Stimulated activated CD4-positive, alpha-beta T cell treated with anti-CD3 and anti-CD28 coated beads, Interleukin-2, amount 100 ng/mL, for 4 hours (primary cell): ENCODE results near the gene RANBP1.

ENCODE experiments used
- DNase-seq: peaks from one replicate; pipeline ENCODE4 v3.0.0-alpha.2; 2020; ENCODE audit warnings: low read depth

Gene RANBP1

DNA sequence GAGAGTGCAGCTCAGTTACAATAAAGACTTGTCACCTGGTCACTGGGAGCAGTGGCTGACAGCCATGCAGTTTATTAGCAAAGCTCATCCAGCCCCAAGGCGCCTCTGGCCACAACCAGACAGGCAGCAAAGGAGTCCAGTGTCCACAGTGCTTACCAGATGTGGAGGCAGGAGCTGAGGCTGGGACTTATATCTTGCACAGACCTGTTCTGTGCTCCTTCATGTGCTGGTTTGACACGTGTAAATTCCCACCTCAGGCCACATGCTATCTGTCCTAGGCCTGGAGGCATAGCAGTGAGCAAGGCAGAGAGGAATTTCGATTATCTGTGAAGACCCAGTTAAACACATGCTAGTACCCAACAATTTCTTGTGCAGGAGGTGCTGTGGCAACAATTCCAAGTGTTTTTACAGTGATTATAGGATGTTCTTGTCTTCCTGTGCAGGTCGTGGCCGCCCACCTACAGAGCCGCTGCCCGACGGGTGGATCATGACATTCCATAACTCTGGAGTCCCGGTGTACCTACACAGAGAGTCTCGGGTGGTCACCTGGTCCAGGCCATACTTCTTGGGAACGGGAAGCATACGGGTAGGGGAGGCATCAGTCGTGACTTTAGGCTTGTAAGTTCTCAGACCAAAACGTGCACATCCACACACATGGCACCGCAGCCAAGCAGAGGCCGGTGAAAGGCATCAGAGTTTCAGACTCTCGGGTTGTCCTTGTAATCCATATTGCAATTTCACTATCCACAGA is 26.5 kb upstream of the RANBP1 start:
- no peak for DNase-seq

DNA sequence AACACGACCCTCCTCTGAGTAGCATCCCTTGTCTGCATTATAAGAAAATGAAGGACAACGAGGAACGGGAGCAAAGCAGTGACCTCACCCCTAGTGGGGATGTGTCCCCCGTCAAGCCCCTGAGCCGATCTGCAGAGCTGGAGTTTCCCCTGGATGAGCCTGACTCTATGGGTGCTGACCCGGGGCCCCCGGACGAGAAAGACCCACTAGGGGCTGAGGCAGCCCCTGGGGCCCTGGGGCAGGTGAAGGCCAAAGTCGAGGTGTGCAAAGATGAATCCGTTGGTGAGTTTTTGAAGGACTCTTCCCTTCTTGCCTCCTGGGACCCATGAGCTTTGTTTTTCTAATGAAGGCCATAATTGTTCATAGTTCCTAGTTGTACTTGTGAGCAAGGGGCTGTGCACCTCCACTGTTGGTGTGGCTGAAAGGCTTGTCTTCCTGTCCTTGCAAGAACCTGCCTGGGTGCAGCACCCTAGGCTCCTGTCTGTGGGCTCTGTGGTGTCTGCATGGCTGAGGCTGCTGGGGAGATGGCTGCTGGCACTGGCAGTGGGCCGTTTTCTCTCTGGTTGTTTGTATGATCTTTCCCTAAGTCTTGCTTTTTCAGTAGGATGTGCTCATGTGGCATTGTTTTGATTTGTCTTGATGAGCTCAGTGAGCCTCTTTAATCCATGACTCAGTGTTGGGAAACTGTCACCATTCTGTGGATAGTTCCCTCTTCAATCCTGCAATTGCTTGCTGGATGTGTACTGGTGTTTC is 25.8 kb upstream of the RANBP1 start:
- no peak for DNase-seq

DNA sequence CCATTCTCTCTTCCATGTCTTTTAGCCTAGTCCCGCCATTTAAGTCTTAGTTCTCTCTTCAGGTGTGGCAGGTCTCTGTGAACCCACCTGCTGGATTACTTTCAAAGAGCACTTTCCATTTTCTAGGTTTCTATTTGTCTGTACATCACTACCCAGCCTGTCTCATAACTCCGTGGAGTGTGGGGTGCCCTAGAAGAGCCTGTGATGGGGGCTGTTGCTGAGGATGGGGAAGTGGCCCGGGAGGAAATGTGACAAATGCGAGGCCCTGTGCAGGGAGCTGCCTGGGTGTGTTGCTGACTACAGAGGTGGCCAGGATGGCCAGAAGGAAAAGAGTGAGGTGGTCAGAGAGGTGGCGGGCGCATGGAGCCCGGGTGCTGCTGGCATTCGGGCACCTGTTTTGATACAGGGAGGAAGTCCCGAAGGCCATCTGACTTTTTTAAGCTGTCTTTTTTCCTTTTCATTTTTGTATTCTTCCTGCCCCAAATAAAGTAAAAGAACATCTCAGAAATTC is 25.1 kb upstream of the RANBP1 start:
- DNase-seq = no peak

DNA sequence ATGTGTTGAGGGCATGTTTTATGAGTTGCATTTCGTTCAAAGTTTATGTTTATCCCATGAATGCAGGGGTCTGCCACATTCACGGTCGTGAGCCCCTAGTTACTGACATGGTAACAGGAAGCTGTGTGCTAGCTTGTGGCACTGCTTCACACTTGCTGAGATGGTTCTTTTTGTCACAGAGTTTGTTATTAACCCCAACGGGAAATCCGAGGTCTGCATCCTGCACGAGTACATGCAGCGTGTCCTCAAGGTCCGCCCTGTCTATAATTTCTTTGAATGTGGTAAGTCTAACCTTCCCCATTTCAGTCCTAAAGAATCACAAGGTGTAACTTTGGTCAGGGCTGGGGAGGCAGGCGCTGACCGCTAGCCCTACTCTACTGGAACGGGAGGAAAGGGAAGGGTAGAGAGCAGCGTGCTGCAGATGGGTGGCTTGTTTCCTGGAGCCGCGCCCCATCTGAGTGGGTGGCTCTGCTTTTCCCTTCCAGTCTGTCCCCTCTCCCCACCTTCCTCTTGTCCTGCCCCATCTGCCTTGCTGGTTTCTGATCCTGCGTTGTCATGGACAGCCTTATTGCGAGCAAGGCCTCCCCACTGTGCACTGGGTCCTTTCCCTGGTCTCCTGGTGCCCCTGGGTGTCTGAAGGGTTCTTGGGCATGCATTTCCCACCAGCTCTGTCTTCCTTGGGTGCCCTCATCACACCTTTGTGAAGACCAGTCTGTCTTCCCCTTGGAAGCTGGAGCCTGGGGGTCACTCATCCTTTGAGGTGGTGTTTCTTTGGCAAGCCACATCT is 24.0 kb upstream of the RANBP1 start:
- DNase-seq = no peak

DNA sequence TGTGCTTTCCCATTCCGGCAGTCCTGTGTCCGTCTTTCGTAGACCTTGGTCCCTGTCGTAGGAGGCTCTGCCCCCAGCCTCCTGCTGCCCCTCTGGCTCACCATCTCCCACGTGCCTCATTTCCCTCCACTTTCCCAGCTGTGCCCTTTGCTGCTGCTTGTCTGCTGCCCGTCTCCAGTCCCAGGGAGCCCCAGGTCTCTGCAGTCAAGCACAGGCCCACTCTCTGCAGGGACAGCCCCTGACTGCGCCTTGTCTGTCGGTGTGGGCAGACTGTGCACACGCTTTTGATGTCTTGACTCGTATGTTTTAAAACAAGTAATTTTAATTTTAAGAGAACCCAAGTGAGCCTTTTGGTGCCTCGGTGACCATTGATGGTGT is 23.4 kb upstream of the RANBP1 start:
- DNase-seq = no peak

DNA sequence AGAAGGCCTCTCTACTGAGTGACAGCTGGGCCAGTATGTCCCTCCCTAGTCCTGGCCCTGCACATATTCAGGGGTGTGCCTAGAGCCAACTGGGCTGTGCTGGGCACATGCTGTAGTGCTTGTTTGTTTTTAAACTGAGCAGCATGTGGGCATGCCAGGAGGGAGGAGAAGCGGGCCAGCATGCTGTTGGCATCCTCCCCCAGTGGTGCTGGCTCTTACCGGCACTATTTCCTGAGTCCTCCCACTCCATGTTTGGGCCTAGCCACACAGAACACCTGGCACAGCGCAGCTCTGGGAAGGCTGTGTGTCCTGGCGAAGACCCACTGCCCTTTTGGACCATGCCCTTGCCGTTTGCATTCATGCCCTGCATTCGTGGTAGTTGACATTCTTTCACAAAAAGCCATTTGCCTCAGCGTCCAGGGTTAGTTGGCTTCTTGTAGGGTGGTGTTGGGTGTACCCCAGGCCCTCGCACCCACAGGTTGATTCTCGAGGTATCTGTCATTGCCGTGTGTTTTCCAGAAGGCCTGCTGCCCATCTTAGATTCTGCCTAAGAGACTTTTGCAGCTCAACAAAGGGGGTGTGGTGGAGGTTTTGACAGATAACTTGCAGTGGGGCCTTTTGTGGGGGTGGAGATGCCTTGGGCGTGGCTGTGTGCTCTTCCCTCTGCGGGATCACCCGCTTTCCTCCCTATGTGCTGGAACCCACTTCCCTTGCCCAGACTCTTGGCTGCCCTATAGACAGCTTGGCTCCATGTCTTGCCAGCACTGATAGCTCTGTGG is 22.3 kb upstream of the RANBP1 start:
- DNase-seq = no peak

DNA sequence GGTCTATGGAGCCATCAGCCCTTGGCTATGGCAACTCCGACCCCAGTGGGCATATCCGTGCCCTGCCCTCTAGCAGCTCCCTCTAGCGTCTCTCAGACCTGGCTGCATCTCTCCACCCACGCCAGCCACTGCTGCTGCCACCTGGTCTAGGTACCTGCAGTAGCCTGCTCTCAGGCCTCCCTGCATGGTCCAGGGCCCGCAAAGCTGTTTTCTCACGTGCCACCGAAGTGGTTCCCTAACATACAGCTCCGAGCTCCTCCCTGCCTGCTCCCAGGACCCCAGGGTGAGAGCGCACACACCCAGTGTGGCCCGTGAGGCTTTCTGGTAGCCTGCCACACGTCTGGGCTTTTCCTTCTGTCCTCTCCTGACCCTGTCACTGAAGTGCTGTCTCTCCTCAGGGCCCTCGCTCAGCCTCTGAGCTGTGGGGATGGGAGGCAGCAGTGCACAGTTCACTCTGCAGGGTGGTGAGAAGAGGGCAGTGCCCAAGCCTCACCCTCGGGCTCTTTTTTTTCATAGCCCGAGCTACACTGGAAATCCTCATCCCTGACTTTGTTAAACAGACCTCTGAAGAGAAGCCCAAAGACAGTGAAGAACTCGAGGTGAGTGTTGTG is 21.6 kb upstream of the RANBP1 start:
- DNase-seq = no peak

DNA sequence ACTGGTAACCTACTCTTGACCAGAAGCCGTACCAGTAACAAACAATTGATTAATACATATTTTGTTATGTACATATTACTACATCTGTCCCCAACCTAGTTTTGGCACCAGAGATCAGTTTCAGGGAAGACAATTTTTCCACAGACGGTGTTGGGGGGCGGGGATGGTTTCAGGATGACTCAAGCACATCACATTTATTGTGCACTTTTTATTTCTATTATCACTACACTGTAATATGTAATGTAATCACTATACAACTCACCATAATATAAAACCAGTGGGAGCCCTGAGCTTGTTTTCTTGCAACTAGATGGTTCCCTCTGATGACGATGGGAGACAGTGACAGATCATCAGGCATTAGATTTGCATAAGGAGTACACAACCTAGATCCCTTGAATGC is 20.4 kb upstream of the RANBP1 start:
- DNase-seq = no peak

DNA sequence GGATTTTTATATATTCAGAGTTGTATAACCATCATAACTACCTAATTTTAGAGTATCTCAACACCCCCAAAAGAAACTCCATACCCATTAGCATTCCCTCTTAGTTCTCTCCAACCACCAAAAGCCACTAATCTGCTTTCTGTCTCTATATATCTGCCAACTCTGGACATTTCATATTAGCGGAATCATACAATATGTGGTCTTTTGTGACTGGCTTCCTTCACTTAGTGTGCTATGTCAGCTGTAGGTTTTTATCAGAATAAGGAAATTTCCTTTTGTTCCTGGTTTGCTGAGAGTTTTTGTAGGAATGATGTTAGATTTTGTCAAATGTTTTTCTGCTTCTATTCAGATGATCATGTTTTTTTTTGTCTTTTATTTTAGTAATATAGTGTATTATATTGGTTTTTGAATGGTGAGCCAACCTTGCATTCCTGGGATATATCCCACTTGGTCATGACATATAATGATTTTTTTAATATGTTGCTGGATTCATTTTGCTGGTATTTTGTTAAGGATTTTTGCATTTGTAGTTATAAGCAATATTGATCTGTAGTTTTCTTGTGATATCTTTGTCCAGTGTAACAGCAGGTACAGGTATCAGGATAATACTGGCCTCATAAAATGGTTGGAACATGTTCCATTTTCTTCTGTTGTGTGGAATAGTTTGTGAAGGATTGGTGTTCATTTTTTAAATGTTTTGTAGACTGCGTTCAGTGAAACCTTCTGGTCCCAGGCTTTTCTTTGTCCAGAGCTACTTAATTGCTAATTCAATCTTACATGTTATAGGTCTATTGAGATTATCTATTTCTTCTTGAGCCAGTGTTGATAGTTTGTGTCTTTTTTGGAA is 19.1 kb upstream of the RANBP1 start:
- no peak for DNase-seq

DNA sequence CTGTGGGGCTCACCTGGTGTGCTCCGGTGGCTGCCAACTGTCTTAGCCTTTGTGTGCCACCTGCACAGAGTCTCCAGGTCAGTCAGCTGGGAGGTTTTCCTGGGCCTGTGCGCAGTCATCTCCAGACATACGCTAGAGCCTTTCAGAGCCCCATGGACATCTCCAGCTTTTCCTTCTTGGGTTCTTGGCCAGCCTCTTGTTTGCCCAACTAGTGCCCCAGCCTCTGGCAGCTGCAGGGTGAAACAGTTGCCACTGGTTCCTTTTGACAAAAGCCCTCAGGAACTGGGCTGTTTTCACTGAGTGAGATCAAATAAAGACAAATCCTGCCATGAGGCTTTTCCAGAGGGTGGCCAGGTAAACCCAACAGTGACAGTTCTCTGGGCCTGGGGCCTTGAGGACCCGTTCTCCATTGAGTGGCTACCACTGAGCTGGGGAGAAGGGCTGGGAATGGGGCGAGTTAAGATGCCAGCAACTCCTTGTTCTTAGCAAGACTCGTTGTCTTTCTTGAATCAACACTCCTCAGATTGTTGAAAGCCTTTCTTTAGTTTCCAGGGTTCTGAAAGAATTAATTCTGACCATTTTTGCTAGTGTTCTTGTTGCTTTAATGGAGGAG is 16.7 kb upstream of the RANBP1 start:
- no peak for DNase-seq

DNA sequence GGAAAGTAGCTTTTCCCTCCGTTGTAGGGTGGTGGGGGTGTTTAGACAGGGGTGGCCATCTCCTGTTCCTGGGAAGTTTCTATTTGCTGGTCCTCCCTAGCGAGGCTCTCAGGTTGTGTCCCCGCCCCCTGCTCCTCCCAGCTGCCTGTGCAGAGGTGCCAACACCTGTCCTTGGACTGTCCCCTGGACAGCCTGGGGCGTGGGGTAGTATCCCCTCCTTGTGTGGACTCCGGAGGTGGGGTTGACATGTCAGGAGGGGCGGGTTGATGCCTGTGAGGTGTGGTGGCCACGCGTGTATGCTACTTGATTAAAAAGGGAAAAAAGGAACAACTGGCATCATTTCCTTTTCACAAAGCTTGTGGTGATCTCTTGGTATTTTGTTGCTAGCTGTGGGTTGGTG is 14.3 kb upstream of the RANBP1 start:
- no peak for DNase-seq

DNA sequence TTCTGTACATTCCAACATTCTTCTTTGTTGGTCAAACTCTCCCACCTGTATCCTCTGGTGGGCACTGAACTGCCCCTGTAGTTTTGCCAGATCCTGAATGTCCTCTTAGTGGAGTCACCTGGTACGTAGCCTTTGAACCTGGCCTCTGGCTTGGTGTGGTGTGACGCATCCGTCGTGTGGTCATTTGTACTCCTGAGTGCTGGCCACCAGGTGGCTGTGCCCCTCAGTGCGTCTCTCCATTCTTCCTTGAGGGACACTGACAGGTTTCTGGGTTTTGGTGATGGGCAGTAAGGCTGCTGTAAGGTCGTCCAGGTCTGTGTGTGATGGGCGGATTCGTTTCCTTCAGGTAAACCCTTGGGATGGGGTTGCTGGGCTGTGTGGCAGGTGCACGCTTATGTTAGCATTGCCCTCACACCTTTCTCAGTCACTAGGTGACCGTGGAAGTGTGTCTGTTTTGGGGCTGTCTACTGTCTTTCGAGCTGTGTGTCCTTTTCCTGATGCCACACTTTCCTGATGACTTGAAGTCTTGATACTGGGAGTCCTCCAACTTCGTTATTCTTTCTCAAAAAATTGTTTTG is 13.6 kb upstream of the RANBP1 start:
- DNase-seq = no peak

DNA sequence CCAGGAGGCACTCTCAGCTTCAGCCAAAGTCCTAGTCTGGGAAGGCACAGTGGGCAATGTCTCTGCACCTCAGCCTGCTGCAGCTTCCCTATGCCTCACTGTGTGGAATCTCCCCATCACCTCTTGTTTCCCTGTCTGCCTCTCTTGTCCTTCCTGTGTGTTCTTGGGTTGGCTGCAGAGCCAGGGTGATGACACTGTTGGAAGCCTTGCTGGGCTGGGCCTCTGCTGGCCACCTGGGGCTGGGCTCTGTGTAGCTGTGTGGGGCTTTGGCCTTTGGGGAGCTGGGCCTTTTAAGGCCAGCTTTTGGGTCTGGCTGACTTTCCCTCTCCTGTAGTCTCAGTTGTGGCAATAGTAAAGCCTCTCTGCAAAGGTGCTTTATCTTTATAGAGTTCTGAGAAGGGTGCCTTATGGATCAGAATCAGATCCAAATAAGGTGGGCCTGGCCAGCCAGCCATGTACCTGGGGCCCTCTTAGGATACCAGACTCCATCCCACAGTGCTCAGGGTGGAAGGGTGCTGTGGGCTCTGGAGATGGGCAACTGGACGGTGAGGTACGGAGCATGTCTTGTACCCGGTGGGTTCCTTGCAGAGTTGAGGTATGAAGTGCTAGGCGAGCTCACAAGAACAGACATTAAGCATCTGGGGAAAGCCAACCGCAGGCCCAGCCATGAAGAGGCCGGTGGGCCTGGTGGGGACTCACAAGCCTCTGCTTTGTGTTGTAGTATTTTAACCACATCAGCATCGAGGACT is 10.3 kb upstream of the RANBP1 start:
- no peak for DNase-seq

DNA sequence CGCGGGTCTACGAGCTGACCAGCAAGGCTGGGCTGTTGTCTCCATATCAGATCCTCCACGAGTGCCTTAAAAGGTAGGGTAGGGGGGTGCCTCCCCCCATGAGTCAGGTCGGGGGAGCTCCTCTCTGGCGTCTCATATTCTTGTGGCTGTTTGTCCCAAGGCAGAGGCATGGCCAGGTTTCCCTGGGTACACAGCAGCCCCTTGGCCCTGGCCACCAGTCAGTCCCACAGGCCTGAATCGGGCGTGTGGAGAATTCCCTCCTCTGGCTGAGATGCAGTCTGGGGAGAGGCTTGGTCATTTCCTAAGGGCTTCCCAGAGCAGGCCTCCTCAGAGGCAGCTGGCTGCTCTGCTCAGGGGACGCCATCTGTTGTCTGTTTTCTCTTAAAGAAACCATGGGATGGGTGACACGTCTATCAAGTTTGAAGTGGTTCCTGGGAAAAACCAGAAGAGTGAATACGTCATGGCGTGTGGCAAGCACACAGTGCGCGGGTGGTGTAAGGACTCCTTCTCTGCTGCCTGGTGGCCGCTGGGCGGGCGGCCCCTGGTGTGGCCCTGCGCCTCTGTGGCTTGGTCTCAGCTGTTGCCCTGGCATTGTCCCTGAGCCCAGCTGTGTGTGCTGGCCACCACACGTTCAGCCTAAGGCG is 9.6 kb upstream of the RANBP1 start:
- DNase-seq = no peak

DNA sequence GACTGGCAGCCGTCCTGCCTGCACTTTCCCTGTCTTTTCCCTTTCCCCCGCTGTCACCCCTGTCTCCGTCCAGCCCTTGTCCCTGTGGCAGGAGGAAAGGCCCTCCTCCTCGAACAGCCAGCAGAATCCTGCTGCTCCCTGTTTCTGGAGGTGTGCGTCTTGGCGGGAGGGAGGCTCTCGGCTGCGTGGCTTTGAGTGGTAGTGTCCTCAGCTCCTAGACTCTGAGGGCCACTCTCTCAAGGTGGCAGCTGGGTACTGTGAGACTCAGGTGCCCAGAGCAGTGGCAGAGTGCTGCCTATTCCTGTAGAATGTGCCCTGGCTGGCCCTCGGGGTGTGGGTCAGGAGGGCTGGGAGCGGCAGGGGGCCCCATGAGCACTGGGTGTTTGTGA is 9.1 kb upstream of the RANBP1 start:
- DNase-seq = no peak

DNA sequence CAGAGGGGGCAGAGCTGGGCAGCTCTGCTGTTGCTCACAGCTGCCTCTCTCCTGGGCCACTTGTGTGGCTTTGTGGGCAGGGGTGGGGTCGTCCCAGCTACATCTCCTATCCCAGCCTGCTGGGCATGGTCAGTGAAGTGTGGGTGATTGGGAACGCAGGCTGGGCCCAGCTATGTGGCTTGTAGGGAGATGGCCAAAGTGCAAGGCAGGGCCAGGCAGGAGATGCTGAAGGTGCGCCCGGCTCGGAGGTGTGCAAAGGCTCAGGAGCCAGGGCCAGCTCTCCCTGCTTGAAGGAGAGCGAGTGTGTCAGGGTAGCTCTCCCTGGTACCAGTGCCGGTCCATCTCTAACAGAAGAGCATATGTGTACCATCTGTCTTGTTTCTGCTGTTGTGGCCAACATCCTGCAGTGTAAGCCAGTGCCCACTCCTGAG is 8.4 kb upstream of the RANBP1 start:
- no peak for DNase-seq

DNA sequence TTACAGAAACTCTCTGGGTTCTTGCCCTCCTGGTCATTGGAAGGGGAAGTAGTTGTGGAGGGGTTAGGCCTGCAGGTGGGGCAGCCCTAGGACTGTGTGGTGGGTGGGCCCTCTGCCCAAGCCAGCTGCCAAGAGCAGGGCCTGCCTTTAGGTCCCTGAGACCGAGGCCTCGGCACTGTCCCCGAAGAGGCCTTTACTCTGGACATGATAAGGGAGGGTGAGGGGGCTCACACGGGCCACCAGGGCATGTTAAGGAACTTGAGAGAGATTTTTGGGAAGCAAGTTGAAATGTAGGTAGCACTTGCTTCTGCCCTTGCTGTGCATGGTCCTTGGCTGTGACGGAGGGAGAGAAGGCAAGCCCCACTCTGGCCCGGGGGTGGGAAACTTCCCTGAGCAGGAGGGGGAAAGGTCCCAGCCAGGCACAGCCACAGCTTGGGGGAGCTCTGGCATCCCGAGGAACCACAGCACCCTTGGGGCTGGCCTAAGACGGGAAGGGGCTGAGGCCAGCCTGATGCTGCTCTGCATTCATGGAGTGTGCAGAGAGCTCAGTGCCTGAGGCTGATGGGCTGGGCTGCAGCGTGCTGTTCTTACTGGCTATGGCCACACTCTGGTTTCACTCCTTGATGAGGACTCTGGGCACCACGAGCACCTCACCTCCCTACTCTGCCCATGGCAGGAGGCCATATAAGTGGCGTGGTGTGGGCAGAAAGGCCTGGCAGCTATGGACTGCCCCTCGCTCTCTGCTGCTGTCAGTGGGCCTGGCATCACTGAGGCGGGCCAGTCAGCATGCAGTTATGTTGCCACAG is 7.8 kb upstream of the RANBP1 start:
- no peak for DNase-seq

DNA sequence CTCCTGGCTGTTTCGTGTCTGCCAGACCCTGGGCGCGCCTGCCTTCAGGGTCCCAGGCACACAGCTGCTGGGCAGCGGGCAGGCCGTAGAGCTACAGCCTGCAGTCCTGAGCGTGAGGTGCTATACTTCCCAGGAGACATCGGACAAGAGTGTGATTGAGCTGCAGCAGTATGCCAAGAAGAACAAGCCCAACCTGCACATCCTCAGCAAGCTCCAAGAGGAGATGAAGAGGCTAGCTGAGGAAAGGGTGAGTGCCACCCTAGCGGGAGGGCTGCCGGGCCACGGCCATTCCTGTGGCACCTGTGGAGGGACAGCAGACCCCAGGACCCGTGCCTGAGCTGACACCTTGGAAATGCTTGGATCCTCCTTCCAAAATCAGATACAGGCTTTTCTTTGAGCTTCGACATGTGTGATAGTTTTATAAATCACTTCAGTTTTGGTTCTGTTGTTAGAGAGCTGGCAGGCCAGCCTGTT is 7.1 kb upstream of the RANBP1 start:
- no peak for DNase-seq
